ENCODE data around the gene TNKS1BP1.
A peak's percentile ranks its signal among the peaks of the same experiment; 100 is the strongest.

GRCh38 chr11:57277845-57278720, 46.7 kb downstream of the TNKS1BP1 start:
- TF ChIP-seq CTCF (IDR thresholded peaks at IDR 0.05; ENCODE audit: low read depth, low read length, missing input control), result peak; percentile 85
- no peak for TF ChIP-seq FOXA1 (IDR thresholded peaks at IDR 0.05)
- peak; percentile 18 to 22 for TF ChIP-seq RXRA (IDR thresholded peaks at IDR 0.05)
- peak; percentile 86 to 90 for TF ChIP-seq RAD21 (IDR thresholded peaks at IDR 0.05)
- TF ChIP-seq MAX (IDR thresholded peaks at IDR 0.05), result peak; percentile 9
- TF ChIP-seq JUND (IDR thresholded peaks at IDR 0.05), result no peak
- peak; percentile 35 for TF ChIP-seq SP1 (IDR thresholded peaks at IDR 0.05)
- TF ChIP-seq EGR1 (IDR thresholded peaks at IDR 0.05; ENCODE audit: low read depth in 2 of 2), result no peak
- peak; percentile 39 for TF ChIP-seq REST (IDR thresholded peaks at IDR 0.05)

All from liver (tissue), 3 donors.